ENCODE results near the gene KRTAP5-5.

DNA sequence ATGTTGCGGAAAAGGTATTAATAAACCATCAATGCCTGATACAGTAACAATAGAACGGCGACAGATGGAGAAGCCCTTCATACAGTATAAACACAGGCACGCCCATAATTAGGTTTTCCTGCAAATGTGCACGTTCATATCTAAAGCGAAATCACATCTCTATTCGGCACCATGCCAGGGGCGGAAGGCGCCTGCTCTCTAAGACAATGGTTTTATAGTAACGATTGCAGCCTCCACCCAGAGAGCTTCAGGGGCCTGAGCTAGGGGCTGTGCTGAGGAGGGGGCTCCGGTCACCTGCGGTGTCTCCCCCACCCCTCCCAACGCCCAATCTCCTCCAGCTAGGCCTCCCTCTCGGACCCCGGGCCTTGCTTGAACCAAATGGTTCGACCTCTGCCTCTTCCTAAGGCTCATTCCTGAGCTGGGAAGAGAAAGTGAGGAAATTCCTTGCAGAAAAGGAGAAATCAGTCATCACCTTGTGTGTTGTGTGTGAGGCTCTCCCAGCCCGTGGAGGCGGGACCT lies 9.6 kb downstream of the KRTAP5-5 start:
- no peak for TF ChIP-seq YY1 (IDR thresholded peaks at IDR 0.05; ENCODE audit: insufficient read depth, insufficient read length)
- no peak for TF ChIP-seq ZNF274 (IDR thresholded peaks at IDR 0.05; ENCODE audit: low read depth, low read length)

Data from NT2/D1 (cell line).